ENCODE results near the gene ZFAND3.
A peak's percentile ranks its signal among the peaks of the same experiment; 100 is the strongest.

Gene ZFAND3

GRCh38 chr6:38143191-38144150 is 323.9 kb downstream of the ZFAND3 start:
- H3K27ac ChIP-seq: no peak overlapping the region
- H3K9ac ChIP-seq: no peak overlapping the region
- peaks cover 56 to 100% (median 90%) of the 10 kb centered on the region in 11 experiments; a peak in 21 of 22 replicates for H4K20me1 ChIP-seq
- no peaks in the 10 kb centered on the region for H3K9me3 ChIP-seq (replicated peaks in 1 of 11)
- peaks cover 42 to 90% (median 65%) of the 10 kb centered on the region in 11 experiments; a peak in 20 of 22 replicates for H3K36me3 ChIP-seq
- H3K4me2 ChIP-seq: no peak overlapping the region
- no peak overlapping the region for H3K4me3 ChIP-seq
- H3K4me1 ChIP-seq: peaks cover 0 to 17% (median 6%) of the 10 kb centered on the region in 10 experiments; a peak in 11 of 20 replicates
- TF ChIP-seq Cebpa-rat (IDR thresholded peaks at IDR 0.05): no peak
- H3K27me3 ChIP-seq: no peaks in the 10 kb centered on the region

DNA sequence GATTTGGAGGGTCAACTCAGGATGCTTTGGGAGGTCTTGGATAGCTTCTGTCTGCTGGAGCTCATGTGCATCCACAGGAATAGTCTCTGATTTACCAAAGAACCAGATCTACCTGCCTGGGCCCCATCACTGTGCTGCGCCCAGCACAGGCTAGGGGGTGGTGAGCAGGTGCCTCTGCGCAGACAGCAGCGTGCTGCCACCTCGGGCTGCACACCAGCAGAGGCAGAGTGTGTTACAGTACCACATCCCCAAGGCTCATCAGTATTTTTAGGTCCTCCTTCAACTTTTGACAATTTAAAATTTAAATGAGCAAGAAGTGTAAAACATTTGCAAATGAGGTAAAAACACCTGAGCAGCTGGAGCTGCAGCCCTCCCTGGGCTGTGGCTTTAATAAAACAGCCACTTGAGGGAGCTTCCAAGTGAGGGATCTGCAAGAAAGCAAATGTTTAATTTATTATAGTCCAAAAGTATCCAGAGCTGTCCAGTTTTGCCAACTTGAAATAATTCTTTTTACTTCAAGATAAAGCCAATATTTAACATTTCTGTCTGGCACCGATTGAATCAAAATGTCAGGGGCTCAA is 324.9 kb downstream of the ZFAND3 start:
- Histone ChIP-seq H4K20me1 (peaks cover 63 to 100% (median 95%) of the 10 kb centered on the region in 11 experiments; a peak in 21 of 22 replicates), H3K27me3 (no peaks in the 10 kb centered on the region), H3K27ac (no peak overlapping the region), H3K4me1 (peaks cover 0 to 20% (median under 1%) of the 10 kb centered on the region in 10 experiments; a peak in 7 of 20 replicates), H3K9me3 (replicated peaks in 1 of 11) (no peaks in the 10 kb centered on the region), H3K4me3 (no peak overlapping the region), H3K9ac (no peak overlapping the region), H3K36me3 (peaks cover 42 to 90% (median 68%) of the 10 kb centered on the region in 11 experiments; a peak in 20 of 22 replicates), H3K4me2 (no peak overlapping the region)
- TF ChIP-seq Cebpa-rat (IDR thresholded peaks at IDR 0.05): no peak

- Histone ChIP-seq H3K36me3 (peaks cover 33 to 93% (median 70%) of the 10 kb centered on the region in 11 experiments; a peak in 20 of 22 replicates), H3K4me1 (peaks cover 0 to 23% (median 0%) of the 10 kb centered on the region in 10 experiments; a peak in 5 of 20 replicates), H3K27me3 (no peaks in the 10 kb centered on the region), H4K20me1 (peaks cover 75 to 100% (median 95%) of the 10 kb centered on the region in 11 experiments), H3K9ac (no peak overlapping the region), H3K27ac (no peak overlapping the region), H3K4me2 (peak overlapping the region in 1 of 11 experiments; percentile 6; a peak in 1 of 22 replicates), H3K9me3 (replicated peaks in 1 of 11) (no peaks in the 10 kb centered on the region), H3K4me3 (no peak overlapping the region)
- TF ChIP-seq Cebpa-rat (IDR thresholded peaks at IDR 0.05): no peak
These were observed 326.6 kb downstream of the ZFAND3 start for GRCh38 chr6:38146021-38146733.

- Histone ChIP-seq H4K20me1 (peaks cover 75 to 100% (median 95%) of the 10 kb centered on the region in 11 experiments), H3K27me3 (no peaks in the 10 kb centered on the region), H3K27ac (no peak overlapping the region), H3K4me2 (no peak overlapping the region), H3K4me3 (no peak overlapping the region), H3K36me3 (peaks cover 31 to 93% (median 71%) of the 10 kb centered on the region in 11 experiments; a peak in 20 of 22 replicates), H3K9ac (no peak overlapping the region), H3K9me3 (replicated peaks in 1 of 11) (no peaks in the 10 kb centered on the region), H3K4me1 (peaks cover 0 to 26% (median 1%) of the 10 kb centered on the region in 10 experiments; a peak in 12 of 20 replicates)
- TF ChIP-seq Cebpa-rat (IDR thresholded peaks at IDR 0.05): no peak
These were observed 327.2 kb downstream of the ZFAND3 start for GRCh38 chr6:38146734-38147027.

DNA sequence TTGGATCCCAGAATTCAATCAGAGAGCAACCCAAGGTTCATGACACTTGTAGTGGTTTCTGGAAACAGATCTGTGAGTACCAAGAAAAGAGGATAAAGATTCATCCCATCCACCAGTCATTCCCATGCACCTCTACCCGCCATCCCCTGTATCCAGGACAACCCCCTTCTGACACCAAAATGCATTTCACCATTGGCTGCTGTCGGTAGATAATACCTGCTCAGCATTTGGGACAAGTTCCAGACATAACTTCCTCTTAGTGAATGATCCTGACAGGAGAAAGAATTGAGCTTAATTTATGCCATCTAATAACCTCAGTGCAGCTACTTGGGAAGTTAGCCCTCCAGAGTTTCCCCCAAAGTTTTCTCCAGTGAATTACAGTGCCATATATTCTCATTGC is 329.1 kb downstream of the ZFAND3 start:
- Histone ChIP-seq H3K4me3 (no peak overlapping the region), H3K4me2 (no peak overlapping the region), H3K9me3 (replicated peaks in 1 of 11) (no peaks in the 10 kb centered on the region), H4K20me1 (peaks cover 75 to 100% (median 95%) of the 10 kb centered on the region in 11 experiments; a peak in 20 of 22 replicates), H3K27ac (no peak overlapping the region), H3K4me1 (peaks cover 11 to 45% (median 20%) of the 10 kb centered on the region in 10 experiments), H3K9ac (no peak overlapping the region), H3K27me3 (no peaks in the 10 kb centered on the region), H3K36me3 (peaks cover 33 to 93% (median 68%) of the 10 kb centered on the region in 11 experiments; a peak in 21 of 22 replicates)
- TF ChIP-seq Cebpa-rat (IDR thresholded peaks at IDR 0.05): no peak

- H3K4me1 ChIP-seq: peaks cover 21 to 54% (median 30%) of the 10 kb centered on the region in 10 experiments
- H3K4me3 ChIP-seq: no peak overlapping the region
- H3K9ac ChIP-seq: no peak overlapping the region
- peaks cover 29 to 89% (median 61%) of the 10 kb centered on the region in 11 experiments; a peak in 21 of 22 replicates for H3K36me3 ChIP-seq
- H3K9me3 ChIP-seq (replicated peaks in 1 of 11): no peaks in the 10 kb centered on the region
- no peak overlapping the region for H3K27ac ChIP-seq
- no peak overlapping the region for H3K4me2 ChIP-seq
- H4K20me1 ChIP-seq: peaks cover 72 to 97% (median 91%) of the 10 kb centered on the region in 11 experiments; a peak in 20 of 22 replicates
- TF ChIP-seq Cebpa-rat (IDR thresholded peaks at IDR 0.05): no peak
- no peaks in the 10 kb centered on the region for H3K27me3 ChIP-seq
These were observed 330.0 kb downstream of the ZFAND3 start for GRCh38 chr6:38149531-38149930.

- no peak overlapping the region for H3K4me3 ChIP-seq
- peaks cover 26 to 59% (median 35%) of the 10 kb centered on the region in 10 experiments for H3K4me1 ChIP-seq
- H3K9me3 ChIP-seq (replicated peaks in 1 of 11): no peaks in the 10 kb centered on the region
- H3K27me3 ChIP-seq: no peaks in the 10 kb centered on the region
- H3K36me3 ChIP-seq: peaks cover 26 to 89% (median 56%) of the 10 kb centered on the region in 11 experiments; a peak in 21 of 22 replicates
- no peak overlapping the region for H3K9ac ChIP-seq
- H3K4me2 ChIP-seq: no peak overlapping the region
- peaks cover 71 to 97% (median 89%) of the 10 kb centered on the region in 11 experiments; a peak in 20 of 22 replicates for H4K20me1 ChIP-seq
- H3K27ac ChIP-seq: no peak overlapping the region
- no peak for TF ChIP-seq Cebpa-rat (IDR thresholded peaks at IDR 0.05)
These were observed 330.5 kb downstream of the ZFAND3 start for GRCh38 chr6:38150021-38150420.

DNA sequence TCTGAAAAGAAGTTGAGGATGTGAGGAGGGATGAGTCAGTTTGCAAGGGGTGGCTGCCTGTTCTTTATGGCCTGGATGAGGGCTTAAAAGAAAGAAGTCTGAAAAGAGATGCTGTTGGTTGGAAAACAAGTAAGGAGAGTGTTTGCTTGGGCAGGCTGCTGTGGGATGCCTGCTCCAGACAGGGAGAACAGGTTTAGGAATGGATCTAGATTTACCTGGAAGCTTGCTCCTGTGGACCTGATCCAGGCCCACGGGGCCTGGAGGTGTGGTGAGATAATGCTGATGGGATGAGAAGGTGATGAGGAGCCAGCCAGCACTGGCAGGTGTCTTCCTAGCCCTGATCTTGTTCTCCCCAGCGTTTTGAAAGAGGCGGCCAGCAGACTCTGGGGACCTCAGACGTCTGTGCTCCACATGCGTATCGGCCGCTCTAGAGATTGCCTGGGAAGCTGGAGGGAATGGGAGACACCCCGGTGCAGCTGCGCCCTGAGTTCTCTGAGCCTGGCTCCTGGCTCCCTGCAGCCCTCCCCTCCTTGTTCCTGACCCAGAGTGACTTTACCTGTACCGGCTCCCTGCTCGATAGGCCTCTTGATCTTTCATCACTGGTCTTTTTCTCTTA is 331.3 kb downstream of the ZFAND3 start:
- H3K9me3 ChIP-seq (replicated peaks in 1 of 11): no peaks in the 10 kb centered on the region
- no peaks in the 10 kb centered on the region for H3K27me3 ChIP-seq
- no peak overlapping the region for H3K9ac ChIP-seq
- H3K36me3 ChIP-seq: peaks cover 19 to 89% (median 55%) of the 10 kb centered on the region in 11 experiments; a peak in 21 of 22 replicates
- peaks cover 33 to 65% (median 42%) of the 10 kb centered on the region in 10 experiments for H3K4me1 ChIP-seq
- peaks cover 64 to 97% (median 85%) of the 10 kb centered on the region in 11 experiments; a peak in 20 of 22 replicates for H4K20me1 ChIP-seq
- H3K27ac ChIP-seq: no peak overlapping the region
- no peak overlapping the region for H3K4me3 ChIP-seq
- no peak overlapping the region for H3K4me2 ChIP-seq
- no peak for TF ChIP-seq Cebpa-rat (IDR thresholded peaks at IDR 0.05)
